Measurements from ENCODE around the gene NOMO2. TPM values are rescaled to one million over a fixed set of nuclear protein-coding genes. Genes with fewer than 3 reads are reported as not detected.
A peak's percentile ranks its signal among the peaks of the same experiment; 100 is the strongest.
"Not testable (repeated sequence)": the region's sequence is repeated elsewhere in the genome, so short reads cannot be mapped to it uniquely, and the experiment has no call there.

The NOMO2 gene, protein sequence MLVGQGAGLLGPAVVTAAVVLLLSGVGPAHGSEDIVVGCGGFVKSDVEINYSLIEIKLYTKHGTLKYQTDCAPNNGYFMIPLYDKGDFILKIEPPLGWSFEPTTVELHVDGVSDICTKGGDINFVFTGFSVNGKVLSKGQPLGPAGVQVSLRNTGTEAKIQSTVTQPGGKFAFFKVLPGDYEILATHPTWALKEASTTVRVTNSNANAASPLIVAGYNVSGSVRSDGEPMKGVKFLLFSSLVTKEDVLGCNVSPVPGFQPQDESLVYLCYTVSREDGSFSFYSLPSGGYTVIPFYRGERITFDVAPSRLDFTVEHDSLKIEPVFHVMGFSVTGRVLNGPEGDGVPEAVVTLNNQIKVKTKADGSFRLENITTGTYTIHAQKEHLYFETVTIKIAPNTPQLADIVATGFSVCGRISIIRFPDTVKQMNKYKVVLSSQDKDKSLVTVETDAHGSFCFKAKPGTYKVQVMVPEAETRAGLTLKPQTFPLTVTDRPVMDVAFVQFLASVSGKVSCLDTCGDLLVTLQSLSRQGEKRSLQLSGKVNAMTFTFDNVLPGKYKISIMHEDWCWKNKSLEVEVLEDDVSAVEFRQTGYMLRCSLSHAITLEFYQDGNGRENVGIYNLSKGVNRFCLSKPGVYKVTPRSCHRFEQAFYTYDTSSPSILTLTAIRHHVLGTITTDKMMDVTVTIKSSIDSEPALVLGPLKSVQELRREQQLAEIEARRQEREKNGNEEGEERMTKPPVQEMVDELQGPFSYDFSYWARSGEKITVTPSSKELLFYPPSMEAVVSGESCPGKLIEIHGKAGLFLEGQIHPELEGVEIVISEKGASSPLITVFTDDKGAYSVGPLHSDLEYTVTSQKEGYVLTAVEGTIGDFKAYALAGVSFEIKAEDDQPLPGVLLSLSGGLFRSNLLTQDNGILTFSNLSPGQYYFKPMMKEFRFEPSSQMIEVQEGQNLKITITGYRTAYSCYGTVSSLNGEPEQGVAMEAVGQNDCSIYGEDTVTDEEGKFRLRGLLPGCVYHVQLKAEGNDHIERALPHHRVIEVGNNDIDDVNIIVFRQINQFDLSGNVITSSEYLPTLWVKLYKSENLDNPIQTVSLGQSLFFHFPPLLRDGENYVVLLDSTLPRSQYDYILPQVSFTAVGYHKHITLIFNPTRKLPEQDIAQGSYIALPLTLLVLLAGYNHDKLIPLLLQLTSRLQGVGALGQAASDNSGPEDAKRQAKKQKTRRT
- total RNA-seq, result 101 and 124 TPM in 2 replicates

DNA sequence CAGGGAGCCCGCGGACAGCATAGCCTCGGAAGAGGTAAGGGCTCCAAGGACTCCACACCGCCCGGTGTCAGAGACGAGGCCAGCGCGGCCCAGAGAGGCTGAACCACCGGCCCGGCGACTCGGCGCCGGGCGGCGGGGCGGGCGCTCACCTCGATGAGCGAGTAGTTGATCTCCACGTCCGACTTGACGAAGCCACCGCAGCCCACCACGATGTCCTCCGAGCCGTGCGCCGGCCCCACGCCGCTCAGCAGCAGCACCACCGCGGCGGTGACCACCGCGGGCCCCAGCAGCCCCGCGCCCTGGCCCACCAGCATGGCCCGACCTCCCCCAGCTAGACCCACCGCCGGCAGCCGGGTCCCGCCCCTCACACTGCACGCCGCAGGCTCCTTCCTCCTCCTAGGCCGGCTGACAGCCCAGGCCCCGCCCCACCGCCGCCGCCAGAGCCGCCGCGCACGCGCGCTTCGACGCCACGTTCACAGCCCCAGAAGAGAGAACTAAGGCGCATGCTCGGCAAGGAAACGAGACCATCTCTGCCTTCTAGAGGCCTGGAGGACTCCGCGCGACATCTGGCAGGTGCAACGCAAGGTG is at the start of gene NOMO2:
Gene NOMO2, minus strand, starts transcription at position 371 of the 588 bp plus-strand sequence. Its CDS starts 57 bp downstream, at position 314.
- peak; percentile 5 for DNase-seq (ENCODE audit: low read depth)

DNA sequence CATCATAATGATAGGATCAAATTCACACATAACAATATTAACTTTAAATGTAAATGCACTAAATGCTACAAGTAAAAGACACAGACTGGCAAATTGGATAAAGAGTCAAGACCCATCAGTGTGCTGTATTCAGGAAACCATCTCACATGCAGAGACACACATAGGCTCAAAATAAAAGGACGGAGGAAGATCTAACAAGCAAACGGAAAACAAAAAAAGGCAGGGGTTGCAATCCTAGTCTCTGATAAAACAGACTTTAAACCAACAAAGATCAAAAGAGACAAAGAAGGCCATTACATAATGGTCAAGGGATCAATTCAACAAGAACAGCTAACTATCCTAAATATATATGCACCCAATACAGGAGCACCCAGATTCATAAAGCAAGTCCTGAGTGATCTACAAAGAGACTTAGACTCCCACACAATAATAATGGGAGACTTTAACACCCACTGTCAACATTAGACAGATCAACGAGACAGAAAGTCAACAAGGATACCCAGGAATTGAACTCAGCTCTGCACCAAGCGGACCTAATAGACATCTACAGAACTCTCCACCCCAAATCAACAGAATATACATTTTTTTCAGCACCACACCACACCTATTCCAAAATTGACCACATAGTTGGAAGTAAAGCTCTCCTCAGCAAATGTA is 48.4 kb upstream of the NOMO2 start:
- not testable (repeated sequence) for H3K4me3 ChIP-seq (ENCODE audit: low read depth, low read length); DNase-seq (ENCODE audit: low read depth)

More for the DNA sequence above, at the start of gene NOMO2:
- peak within 1 kb of the TSS; percentile 59 for H3K4me3 ChIP-seq (ENCODE audit: low read depth, low read length)

DNA sequence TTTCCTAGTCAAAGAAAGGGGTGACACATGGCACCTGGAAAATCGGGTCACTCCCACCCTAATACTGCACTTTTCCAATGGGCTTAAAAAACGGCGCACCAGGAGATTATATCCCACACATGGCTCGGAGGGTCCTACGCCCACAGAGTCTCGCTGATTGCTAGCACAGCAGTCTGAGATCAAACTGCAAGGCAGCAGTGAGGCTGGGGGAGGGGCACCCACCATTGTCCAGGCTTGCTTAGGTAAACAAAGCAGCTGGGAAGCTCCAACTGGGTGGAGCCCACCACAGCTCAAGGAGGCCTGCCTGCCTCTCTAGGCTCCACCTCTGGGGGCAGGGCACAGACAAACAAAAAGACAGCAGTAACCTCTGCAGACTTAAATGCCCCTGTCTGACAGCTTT is 46.4 kb upstream of the NOMO2 start:
- DNase-seq (ENCODE audit: low read depth); H3K4me3 ChIP-seq (ENCODE audit: low read depth, low read length): not testable (repeated sequence)

DNA sequence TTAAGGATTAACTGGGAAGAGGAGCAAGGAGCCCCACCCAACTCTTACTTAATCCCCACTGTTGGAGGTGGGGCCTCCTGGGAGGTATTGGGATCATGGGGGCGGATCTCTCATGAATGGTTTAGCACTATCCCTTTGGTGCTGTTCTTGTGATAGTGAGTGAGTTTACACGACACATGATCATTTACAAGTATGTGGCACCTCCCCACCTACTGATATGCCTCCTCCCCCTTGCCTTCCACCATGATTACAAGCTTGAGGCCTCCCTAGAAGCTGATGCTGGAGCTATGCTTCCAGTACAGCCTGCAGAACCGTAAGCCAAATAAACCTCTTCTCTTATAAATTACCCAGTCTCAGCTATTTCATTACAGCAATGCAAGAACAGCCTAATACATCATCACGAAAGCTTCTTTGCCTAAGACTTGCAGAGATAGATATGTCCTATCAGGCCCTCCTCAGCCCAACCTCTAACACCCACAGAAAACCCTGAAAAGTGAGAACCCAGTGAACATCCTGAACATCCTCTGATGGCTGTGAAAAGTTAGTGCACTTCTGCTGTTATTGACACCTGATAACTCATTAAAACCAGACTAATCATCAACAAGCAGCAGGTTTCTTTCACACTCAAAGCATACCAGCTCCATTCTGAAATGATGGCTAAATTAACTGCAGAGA is 41.8 kb upstream of the NOMO2 start:
- H3K4me3 ChIP-seq (ENCODE audit: low read depth, low read length); DNase-seq (ENCODE audit: low read depth): not testable (repeated sequence)

DNA sequence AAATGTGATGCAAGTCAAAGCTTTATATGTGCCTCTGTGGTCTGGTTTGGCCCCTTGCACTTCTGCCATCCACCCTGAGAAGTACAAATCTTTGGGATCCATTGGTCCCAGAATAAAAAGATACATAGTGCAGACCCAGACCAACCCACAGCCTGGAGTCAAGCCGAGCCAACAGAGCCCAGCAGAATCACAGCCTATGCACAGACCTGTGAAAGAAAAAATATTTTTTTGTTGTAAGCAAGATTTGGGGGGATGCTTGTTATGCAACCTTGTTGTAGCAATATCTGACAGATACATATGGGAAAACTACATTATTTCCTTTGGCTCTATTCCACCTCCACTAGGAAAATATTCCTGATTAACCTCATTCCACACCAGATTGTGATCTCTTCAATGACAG is 36.7 kb upstream of the NOMO2 start:
- not testable (repeated sequence) for H3K4me3 ChIP-seq (ENCODE audit: low read depth, low read length); DNase-seq (ENCODE audit: low read depth)

DNA sequence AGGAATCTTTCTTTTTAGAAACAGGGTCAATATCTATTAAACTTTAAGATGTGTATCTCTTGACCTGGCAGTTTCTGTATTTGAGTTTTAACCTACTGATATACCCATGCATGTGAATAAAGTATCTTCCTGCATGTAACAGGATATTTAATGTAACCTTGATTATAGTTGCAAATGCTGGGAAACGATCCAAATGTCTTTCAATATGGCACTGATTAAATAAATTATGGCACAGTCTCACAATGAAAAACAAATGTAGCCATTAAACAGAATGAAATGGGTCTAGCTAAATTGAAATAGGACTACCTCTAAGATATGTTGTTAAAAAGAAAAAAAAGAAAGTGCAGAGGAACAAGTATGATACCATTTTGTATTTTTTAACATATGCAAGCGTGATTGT is 35.8 kb upstream of the NOMO2 start:
- DNase-seq (ENCODE audit: low read depth); H3K4me3 ChIP-seq (ENCODE audit: low read depth, low read length): not testable (repeated sequence)

DNA sequence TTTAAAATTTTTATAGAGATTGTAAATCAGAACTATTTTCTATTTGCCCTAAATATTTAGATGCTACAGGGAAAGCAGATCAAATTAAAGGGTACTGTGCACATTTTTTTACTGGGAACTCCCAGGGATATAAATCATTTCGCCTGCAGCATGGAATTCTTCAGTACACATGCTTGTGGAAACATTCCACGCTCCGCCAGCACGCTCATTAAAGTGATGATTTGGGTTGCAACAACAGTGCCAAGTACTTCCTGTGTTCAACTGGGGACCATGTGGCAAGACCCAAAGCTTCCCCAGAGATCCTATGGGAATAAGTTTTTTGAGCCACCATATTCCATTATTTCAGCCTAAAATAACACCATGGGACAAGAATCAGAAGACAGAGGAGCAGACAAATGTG is 35.4 kb upstream of the NOMO2 start:
- DNase-seq (ENCODE audit: low read depth), result peak; percentile 26
- H3K4me3 ChIP-seq (ENCODE audit: low read depth, low read length), result not testable (repeated sequence)

DNA sequence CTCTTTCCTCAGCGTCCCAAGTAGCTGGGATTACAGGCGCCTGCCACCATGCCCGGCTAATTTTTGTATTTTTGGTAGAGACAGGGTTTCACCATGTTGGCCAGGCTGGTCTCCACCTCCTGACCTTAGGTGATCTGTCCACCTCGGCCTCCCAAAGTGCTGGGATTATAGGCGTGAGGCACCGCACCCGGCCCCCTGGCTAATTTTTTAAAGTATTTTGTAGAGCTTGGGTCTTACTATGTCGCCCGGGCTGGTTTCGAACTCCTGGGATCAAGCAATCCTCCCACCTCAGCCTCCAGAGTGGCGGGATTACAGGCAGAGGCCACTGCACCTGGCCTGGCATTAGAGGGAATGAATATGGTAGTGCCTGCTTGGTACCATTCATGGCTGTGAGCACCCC is 33.9 kb upstream of the NOMO2 start:
- not testable (repeated sequence) for DNase-seq (ENCODE audit: low read depth); H3K4me3 ChIP-seq (ENCODE audit: low read depth, low read length)

DNA sequence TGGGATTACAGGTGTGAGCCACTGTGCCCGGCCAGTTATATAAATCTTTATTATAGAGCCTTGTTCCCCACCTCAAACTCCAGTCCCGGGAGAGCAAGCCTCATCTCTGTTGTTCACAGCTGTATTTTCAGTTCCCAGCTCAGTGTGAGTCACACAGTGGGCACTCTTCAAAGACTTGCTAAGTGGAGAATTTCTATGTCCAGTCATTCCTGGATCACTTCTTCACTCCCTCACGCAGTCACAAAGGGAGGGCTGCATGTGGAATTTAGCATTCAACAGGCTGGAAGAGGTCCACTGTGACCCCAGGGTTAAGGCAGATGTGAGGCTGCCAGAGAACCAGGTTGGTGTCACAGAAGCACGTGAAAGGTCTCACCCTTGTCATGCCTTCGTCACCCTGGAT is 33.0 kb upstream of the NOMO2 start:
- not testable (repeated sequence) for H3K4me3 ChIP-seq (ENCODE audit: low read depth, low read length)
- peak; percentile 6 for DNase-seq (ENCODE audit: low read depth)

DNA sequence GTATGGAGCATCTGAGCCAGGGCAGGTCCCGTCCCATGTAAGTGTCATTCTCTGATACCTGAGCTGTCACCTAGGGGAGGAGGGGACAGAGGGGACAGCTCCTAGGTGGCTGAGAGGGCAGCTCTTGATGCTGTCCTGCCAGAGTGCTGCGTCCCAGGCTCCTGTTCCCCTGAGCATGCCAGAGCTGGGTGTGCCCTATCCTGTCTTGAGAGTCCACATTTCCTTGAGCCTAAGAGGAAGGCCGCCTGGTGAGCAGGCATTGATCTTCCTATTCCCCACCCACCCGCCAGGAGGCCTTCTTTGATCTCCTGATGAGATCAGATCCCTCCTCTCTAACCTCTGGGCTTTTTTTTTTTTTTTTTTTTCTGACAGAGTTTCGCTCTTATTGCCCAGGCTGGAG is 32.0 kb upstream of the NOMO2 start:
- H3K4me3 ChIP-seq (ENCODE audit: low read depth, low read length); DNase-seq (ENCODE audit: low read depth): not testable (repeated sequence)

DNA sequence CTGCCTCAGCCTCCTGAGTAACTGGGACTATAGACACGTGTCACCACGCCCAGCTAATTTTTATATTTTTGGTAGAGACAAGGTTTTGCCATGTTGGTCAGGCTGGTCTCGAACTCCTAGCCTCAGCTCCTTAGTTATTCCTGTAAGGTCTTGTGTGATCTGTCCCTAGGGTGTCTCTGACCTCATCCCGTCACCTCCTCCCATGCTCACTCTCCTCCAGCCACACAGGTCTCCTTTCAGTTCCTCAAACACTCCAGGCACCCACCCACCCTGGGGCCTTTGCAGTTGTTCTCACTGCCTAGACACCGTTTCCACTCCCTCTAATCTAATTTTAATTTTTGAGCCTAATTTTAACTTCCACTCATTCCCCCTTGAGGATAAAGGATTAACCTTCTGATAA is 31.1 kb upstream of the NOMO2 start:
- not testable (repeated sequence) for DNase-seq (ENCODE audit: low read depth); H3K4me3 ChIP-seq (ENCODE audit: low read depth, low read length)

DNA sequence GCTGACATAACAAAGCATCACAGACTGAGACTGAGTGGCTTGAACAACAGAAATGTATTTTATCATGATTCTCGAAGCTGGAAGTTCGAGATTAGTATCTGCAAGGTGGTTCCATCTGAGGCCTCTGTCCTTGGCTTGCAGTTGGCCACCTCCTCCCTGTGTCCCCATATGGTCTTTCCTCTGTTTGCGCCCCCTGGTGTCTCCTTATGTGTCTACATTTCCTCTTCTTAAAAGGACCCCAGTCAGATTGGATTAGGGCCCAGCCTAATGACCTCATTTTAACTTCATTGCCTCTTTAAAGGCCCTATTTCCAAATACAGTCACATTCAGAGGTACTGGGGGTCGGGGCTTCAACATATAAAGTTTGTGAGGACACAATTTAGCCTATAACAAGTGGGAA is 30.0 kb upstream of the NOMO2 start:
- H3K4me3 ChIP-seq (ENCODE audit: low read depth, low read length), result not testable (repeated sequence)
- TF ChIP-seq, protein P1, sequence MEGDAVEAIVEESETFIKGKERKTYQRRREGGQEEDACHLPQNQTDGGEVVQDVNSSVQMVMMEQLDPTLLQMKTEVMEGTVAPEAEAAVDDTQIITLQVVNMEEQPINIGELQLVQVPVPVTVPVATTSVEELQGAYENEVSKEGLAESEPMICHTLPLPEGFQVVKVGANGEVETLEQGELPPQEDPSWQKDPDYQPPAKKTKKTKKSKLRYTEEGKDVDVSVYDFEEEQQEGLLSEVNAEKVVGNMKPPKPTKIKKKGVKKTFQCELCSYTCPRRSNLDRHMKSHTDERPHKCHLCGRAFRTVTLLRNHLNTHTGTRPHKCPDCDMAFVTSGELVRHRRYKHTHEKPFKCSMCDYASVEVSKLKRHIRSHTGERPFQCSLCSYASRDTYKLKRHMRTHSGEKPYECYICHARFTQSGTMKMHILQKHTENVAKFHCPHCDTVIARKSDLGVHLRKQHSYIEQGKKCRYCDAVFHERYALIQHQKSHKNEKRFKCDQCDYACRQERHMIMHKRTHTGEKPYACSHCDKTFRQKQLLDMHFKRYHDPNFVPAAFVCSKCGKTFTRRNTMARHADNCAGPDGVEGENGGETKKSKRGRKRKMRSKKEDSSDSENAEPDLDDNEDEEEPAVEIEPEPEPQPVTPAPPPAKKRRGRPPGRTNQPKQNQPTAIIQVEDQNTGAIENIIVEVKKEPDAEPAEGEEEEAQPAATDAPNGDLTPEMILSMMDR (IDR thresholded peaks at IDR 0.05; ENCODE audit: insufficient read depth, low read depth, low read length), result peak; percentile 38
- peak; percentile 58 for DNase-seq (ENCODE audit: low read depth)

DNA sequence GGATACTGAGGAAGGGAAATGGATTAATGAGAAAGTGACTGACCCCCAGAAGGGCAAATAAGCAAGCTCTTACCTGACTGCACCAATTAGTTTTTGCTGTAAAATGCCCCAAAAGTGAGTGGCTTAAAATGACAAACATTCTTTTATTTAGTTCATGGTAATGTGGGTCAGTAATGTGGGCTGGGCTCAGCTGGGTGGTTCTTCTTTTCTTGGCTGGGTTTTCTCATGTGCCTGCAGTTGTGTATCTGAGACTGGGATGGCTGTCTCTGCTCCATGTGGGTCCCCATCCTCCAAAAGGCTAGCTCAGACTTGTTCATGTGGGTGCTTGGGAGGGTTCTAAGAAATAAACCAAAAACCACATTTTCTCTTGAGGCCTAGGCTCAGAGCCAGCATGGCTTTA is 29.5 kb upstream of the NOMO2 start:
- not testable (repeated sequence) for DNase-seq (ENCODE audit: low read depth)

DNA sequence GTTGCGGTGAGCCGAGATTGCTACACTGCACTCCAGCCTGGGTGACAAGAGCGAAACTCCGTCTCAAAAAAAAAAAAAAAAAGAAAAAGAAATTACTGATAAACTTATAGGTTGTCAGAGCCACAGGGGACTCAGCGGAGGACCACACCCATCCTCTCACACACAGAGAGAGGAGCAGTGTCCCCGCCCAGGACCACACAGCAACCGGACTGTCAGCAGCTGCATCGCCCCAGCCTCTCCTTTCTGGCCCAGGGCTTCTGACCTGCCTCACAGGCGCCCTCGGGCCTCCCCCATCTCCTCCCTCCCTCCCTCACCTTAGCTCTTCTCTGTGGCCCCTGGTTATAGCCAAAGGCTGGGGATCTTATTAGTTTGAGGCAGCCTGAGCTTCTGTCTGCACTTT is 27.9 kb upstream of the NOMO2 start:
- DNase-seq (ENCODE audit: low read depth); H3K4me3 ChIP-seq (ENCODE audit: low read depth, low read length): not testable (repeated sequence)

More for the DNA sequence above, 29.5 kb upstream of the NOMO2 start:
- not testable (repeated sequence) for H3K4me3 ChIP-seq (ENCODE audit: low read depth, low read length)

DNA sequence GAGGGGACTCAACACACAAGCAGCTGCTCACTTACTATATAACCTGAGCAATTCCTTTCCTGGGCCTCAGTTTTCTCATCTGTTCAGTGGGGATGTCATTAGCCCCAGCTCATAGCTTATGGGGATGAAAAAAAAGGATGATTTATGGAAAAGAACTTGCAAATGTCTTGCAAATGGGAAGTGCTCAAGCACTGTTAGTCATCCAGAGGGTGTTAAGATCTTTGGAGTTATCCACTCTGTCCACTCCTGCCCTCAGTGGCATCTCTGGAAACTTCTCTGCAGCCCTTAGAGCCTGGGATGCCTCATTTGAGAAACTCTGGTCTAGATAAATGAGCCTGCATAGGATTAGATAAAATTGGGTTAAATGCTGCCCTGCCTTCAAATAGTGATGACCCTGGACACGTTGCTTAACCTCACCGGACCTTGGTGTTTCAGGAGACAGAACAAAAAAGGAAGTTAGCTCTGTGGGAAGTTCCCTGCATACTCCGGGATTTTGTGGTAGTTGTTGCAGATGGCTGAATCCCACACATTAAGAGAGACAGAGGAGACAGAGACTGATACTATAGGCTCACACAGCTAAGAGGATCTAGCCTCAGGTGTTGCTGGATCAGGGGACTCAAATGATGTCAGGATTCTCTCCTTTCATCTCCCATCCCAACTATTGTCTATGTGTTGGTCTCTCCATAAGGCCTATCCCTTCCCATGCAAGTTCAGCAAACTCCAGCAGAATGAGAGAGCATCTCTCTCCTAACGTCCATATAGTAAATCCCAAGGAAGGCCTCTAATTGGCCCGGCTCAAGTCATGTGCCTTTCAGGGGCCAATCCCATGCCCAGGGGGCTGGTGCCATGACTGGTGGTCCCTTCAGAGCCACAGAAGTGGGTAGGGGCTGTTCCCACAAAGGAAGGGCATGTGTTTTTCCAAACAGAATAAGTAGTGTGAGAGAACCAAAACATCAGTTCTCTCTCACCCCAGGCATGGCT is 25.0 kb upstream of the NOMO2 start:
- DNase-seq (ENCODE audit: low read depth); H3K4me3 ChIP-seq (ENCODE audit: low read depth, low read length): not testable (repeated sequence)

Measured in fibroblast of villous mesenchyme (primary cell).